GM12865 (cell line): ENCODE data around the gene NT5C1B.
A peak's percentile ranks its signal among the peaks of the same experiment; 100 is the strongest.

Experiments used
- DNase-seq: peaks from one replicate; pipeline ENCODE4 v3.0.0; 2010; ENCODE audit warnings: low read depth
- H3K4me3 ChIP-seq: 2 replicates; pipeline ENCODE4 v1.5.1; 2011; ENCODE audit warnings: mild to moderate bottlenecking, low read depth, low read length, control low read depth
- CTCF ChIP-seq: IDR thresholded peaks from 2 replicates; pipeline ENCODE4 v1.5.1; 2011; ENCODE audit warnings: low read length, control low read depth, low read depth, inconsistent platforms; ENCODE audit not compliant: insufficient read depth; ENCODE audit errors: missing control alignments

Gene NT5C1B

DNA sequence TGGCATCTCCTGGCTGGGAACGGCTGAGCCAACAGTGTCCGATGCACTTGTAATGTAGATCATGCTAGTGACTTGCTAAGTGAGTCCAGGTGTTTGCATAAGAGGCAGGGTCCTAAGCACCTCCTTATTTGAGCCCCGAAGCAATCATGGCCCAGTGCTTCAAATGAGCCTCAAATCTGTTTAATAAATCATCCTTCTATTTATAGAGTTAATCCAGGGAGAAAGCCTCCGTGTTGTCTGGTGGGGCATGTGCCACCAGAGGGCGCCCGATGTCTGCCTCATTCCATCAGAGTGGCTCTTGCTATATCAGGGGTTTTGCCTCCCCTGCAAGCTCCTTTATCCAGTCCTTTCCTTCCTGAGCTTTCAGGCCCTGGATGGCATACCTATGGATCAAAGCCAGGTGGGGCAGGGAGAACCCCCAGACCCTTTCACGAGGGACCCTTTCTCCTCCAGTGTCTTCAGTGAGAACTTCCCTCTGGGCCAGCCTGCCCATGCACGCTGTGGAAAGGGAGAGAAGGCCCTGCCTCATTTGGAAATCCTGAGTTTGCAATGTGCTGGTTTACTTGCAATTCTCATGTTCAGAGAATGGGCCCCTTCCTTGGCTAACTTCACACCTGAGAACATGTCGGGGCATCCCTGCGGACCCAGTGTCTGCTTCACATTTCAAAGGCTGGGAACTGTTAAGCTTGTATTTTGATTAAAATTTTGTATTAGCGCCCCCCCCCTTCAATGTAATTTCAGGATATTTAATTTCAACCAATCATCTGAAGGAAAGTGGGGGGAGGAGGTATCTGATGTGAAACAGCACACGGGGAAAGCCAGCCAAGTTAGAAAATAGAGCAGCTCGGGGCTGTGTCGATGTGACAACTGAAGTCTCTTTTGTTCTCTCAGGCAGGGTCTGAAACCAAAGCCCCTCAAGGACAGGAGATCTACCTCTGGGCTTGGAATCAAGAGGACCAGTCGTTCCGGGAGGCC lies 68.6 kb downstream of the NT5C1B start:
- no peak overlapping the region for H3K4me3 ChIP-seq
- DNase-seq: peak; percentile 67
- TF ChIP-seq CTCF: peak; percentile 92

DNA sequence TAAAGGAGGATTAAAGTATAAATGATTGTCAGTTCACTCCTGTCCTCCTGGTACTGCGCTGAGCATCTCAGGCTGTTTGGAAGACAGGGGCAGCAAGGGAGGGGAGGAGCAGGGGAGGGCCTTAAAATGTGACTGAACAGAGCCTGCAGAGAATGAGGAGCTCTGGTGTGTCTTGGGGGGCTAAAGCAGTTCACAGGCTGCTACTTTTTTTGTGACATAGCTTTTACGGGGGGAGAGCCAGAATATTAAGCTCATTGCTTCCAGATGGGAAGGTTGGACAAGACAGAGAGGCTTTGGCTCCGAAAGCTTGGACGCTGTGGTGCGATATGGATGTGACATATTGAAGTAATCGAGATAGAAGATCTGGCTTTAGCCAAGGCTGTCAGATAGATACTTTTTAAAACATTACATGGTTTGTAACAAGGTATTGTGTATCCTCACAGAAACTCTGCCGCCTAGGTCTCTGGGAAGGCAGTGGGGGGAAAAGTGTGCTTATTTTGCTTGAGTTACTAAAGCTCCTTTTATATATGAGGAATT lies 69.4 kb downstream of the NT5C1B start:
- DNase-seq: no peak
- TF ChIP-seq CTCF: no peak
- H3K4me3 ChIP-seq: no peak overlapping the region

DNA sequence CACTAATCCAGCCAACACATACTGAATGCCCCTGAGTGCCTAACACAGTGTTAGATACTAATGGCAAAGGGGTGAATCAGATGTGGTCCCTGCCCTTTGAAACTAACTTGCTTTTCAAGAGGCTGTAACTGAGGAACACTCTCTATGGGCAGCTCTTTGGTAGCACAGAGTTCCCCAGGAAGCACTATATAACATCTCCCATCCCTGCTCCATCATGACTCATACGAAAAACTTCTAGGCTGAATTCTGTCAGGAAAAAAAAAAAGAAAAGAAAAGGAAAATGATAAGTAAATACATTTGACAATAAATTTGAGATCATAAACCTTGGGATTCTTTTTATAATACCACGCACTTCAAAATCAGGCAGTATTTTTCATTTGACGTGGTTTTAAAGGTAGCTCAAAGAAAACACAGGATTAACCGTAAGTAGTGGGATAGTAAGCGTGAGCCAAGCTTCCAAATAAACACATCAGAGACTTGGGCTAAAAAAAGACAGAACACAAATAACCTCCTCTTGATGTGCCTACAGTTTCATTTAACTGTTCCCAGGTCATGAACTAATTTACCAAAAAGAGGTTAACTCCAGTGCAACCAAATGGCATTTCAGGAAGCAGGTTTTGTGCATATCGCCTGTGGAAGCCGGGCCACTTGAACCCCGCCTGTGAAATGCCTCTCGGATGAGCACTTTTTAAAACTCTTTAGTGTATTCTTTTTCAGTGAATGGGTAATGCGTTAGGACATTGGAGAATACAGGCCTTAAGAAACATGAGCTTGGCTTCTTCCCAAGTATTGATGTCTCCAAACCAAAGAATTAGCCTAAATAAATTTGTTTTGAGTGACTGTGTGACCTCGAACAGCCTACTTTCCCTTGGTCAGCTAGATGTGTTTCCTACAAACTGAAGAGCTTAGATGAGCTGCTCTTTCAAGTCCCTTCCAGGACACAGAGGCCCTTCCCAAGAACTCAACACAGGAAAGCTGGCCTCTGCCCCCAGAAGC lies 71.0 kb downstream of the NT5C1B start:
- no peak for DNase-seq
- TF ChIP-seq CTCF: no peak
- H3K4me3 ChIP-seq: no peak overlapping the region

- no peak overlapping the region for H3K4me3 ChIP-seq
- no peak for TF ChIP-seq CTCF
- DNase-seq: no peak
These were observed 72.0 kb downstream of the NT5C1B start for GRCh38 chr2:18517386-18517785.

DNA sequence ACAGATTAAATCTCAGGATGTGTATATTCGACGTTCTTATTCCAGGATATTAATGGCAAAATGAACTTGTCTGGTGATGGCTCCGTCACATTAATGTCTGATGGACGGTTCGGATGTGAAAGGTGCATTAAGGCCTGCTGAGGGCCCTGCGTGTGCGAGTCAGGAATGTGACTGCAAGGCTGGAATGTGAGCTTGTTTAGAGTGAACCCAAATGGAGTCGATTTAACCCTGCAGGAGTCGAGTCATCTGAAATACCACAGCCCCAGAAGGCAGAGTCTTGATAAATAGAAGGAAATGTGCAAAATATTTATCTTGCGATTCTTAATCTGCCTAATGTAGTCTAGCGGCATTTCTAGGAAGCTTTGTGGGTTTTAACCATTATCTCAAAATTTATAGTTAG lies 73.3 kb downstream of the NT5C1B start:
- no peak for TF ChIP-seq CTCF
- no peak for DNase-seq
- no peak overlapping the region for H3K4me3 ChIP-seq

GRCh38 chr2:18514526-18515461 lies 74.6 kb downstream of the NT5C1B start:
- no peak overlapping the region for H3K4me3 ChIP-seq
- no peak for DNase-seq
- TF ChIP-seq CTCF: no peak
